ENCODE data around the gene LTO1.
"Not testable (repeated sequence)": the region's sequence is repeated elsewhere in the genome, so short reads cannot be mapped to it uniquely, and the experiment has no call there.

Gene LTO1

DNA sequence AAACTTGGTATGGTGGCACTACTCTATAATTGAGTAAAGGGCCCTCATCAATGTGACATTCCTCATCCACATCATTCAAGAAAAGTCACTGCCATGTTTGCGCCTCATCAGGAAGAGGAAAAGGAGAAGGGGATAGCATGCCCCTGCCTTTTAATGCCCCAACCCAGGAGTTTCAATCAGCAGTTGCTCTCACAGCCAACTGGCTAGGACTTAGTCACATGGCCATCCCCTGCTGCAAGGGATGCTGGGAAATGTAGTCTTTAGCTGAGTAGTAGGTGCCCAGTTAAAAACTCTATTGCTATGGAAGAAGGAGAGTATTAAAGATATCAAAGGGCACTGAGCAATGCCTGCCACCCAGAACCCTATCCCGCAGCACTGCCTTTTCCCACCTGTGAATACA is 45.1 kb downstream of the LTO1 start:
- DNase-seq: no peak

GRCh38 chr11:69627551-69627950 is 47.6 kb downstream of the LTO1 start:
- no peak for DNase-seq

DNA sequence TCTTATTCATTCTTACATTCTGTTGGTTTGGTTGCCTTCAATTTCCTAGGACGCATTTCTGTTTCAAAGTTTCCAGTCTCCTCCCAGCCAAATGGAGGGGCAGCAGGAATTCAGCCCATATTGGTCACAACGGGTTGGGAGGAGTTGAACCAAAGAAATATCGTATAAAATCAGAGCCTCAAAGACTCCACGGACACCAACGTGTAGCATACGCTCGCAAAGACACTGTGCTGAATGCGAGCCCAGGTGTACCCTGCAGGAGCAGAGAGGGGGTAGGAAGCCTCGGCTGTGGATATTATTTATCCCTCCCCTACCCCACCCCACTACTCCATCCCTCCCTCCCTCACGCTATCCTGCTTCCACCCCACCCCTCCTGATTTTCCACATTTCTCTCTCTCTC is 49.7 kb downstream of the LTO1 start:
- no peak for DNase-seq

GRCh38 chr11:69624293-69624692 is 50.9 kb downstream of the LTO1 start:
- no peak for DNase-seq

DNA sequence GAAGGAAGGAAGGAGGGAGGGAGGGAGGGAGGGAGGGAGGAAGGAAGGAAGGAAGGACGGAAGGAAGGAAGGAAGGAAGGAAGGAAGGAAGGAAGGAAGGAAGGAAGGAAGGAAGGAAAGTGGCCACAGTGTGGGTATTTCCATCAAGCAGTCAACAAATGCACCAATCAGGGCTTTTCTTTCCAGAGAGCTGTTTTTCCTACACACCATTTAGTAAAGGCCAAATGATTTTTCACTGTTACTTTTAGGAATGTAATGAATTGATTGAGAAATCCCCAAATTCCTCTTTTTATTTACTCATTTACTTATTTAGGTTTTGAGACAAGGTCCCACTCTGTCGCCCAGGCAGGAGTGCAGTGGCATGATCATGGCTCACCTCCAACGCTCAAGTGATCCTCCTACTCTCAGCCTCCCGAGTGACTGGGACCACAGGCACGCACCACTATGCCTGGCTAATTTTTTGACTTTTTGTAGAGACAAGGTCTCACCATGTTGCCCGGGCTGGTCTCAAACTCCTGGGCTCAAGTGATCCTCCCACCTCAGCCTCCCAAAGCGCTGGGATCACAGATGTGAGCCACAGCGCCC is 53.0 kb downstream of the LTO1 start:
- not testable (repeated sequence) for DNase-seq

- no peak for DNase-seq
These were observed 54.4 kb downstream of the LTO1 start for GRCh38 chr11:69620683-69621290.

GRCh38 chr11:69618237-69618636 is 56.9 kb downstream of the LTO1 start:
- DNase-seq: no peak

DNA sequence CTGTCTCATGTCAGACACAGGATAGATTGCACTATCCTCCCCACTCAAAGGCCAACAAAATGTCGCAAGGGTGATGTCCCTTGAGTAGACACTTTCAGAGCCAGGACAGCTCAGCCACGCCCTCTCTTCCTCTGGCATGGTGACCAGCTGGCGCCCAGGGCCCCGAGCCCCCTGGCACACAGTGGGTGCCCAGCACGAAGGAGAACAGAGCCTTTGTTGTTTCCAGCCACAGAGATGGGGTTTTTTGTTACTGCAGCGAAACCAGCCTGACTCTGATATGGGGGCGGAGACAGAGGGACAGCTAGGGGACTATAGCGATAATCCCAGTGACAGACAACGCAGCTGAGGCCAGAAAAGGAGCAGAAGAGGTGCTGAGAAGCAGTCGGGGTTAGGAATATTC is 57.5 kb downstream of the LTO1 start:
- no peak for DNase-seq

DNA sequence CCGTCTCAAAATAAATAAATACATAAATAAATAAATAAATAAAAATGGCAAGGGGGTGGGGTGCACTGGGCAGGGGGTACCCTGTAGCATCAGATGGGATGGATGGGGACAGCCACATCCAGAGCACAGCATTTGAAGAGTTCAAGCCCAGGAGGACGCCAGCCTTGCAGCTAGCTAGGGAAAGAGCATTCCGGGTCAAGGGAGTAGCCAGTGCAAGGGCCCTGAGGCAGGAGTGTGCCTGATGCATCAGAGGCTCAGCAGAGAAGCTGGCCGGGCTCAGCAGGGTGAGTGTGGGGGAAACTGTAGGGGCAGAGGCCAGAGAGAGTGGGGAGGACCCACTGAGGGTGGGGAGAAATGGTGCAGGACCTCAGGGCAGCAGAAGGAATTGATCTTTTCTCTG is 57.9 kb downstream of the LTO1 start:
- no peak for DNase-seq

All from activated CD4-positive, alpha-beta T cell treated with anti-CD3 and anti-CD28 coated beads for 1 hour (primary cell).